NCI-H2081 (cell line): ENCODE results near the gene COMP.
"Not testable (repeated sequence)": the region's sequence is repeated elsewhere in the genome, so short reads cannot be mapped to it uniquely, and the experiment has no call there.

Source experiments
- DNase-seq, 2 experiments: peaks; one replicate each; lab custom pipeline; 2025; lab: John Stamatoyannopoulos, UW

The COMP gene

DNA sequence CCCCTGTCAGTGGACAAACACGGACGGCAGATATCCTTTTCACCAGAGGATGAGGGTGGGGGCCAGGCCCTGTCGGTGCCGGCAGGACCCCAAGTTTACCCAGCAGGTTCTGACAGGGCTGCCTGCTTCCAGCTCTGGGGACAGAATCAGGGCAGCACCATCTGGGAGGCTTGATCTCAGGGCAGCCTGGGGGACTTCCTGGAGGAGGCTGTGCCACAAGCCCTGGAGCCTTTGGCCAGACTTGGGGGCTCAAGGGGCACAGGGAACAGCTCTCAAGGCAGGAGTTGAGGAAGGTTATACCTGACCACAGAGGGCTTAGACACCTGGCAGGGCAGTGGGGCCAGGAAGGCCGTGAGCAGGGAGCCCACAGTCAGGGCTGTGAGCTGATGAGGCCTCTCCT lies 45.2 kb downstream of the COMP start:
- DNase-seq = no peak

DNA sequence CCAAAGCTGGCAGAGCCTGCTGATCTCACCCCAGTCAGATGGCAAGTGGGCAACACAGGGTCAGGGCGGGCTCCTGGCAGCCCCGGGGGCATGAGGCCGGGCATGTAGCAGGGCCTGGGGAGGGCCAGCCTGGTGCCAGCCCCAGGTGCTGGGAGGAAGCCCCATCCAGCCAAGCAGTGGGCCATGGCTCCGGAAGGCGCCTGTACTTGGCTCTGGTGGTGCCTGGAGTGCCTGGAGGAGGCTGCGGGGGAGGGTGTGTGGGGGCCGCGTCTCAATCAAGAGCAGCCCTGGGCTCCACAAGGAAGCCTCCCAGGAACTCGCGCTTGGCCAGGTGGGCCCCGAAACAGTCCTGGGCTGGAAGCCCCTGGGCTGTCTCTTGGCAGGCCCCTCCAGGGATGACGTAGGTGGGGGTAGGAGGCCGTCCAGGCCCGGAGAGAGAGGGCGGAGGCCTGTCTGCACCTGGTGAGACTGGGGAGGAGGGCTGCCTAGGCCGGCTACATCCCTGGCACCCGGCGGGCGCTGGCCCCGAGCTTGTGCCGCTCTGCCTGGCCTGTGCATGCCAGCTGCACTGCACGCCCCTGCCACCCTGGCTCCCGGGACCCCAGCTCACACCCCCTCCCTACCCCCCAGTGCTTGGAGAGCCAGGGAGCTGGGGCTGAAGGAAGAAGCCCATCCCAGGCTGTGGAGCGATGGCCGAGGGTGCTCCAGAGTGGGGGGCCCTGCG lies 45.9 kb downstream of the COMP start:
- no peak for DNase-seq

DNA sequence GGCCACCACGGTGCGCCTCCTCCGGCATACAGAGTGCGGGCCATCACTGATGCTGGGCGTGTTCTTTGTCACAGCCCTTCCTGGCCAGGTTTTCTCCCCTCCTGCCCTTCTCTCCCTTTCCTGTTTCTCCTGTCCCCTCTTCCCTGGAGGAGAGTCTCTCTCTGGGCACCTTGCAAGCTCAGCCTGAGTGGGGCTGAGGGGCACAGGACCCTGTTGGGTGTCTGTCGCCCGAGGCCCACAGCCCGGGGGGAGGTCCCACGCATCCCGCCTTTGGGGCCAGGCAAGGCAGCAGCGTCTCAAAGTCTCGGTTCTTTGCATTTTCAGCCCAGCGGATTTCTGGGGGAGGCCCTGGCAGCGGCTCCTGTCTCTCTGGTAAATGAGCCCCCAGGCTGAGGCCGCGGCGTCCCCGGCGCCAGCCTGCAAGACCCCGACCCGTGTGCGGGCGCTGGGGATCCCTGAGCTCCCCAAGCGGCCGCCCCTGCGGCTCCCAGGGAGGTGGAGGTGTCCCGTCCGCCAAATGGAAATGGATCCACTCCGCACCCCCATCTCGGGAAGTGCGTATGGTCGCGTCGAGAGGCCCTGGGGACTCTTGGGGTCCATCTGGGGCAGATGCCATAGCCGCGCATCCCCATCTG lies 47.2 kb downstream of the COMP start:
- no peak for DNase-seq

DNA sequence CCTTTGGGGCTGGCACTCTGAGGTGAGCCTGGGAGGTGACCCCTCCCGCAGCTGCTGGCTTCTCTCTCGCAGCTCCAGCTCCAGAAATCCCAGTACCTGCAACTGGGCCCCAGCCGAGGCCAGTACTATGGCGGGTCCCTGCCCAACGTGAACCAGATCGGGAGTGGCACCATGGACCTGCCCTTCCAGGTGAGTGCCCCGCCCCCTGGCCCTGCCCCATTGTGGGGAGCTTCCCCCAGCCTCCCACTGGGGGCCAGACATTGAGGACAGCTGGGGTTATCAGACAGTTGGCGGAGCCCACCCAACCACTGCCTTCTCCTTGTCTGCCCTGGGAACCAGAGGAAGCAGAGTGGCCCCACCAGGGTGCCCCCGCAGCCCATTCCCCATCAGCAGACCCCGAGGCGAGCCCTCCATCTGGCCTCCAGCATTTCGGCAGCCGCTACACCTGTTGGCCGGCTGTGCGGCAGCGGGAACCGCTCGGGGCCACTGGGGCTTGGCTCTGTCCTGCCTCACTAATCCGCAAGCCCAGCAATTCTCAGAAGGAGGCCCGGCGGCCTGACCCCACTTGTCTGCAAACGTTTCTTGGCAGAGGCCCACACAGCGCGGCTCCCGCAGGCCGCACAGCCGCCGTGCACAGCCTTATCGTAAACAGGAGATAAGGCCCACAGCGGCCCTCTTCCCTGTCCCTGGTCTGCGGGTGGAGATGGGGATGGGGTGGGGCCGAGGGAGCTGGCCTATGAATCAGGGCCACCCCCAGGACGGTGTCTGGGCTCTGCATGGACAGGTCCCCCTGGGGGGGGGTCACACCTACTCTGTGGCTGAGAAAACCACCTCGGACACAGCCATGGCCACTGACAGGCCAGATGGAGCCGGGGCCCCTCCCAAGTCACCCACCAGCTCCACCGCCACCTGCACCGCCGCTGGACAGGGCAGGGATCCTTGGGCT lies 48.0 kb downstream of the COMP start:
- DNase-seq = no peak

DNA sequence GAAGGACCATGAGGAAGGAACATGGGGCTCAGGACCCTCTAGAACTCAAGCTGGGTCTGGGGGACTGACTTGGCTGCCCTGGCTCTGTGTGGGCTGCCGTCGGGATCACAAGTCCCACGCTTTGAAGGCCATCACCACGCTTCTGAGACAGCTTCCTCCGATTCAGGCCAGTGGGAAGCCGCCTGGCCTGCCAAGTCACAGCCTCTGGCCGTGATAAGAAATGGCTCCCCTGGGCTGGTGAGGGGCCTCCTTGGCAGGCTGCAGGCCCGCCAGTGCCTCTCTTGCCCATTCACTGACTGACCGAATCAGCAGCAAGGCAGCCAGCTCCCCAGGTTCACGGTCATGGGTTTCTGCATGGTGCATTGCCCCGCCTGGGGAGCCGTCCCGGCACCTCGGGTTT lies 48.8 kb downstream of the COMP start:
- DNase-seq = no peak

GRCh38 chr19:18741124-18742121 lies 49.7 kb downstream of the COMP start:
- DNase-seq = peak; percentile 41 to 74

GRCh38 chr19:18738961-18739690 lies 52.0 kb downstream of the COMP start:
- no peak for DNase-seq

- no peak for DNase-seq
Measured at GRCh38 chr19:18737954-18738351, 53.2 kb downstream of the COMP start.

DNA sequence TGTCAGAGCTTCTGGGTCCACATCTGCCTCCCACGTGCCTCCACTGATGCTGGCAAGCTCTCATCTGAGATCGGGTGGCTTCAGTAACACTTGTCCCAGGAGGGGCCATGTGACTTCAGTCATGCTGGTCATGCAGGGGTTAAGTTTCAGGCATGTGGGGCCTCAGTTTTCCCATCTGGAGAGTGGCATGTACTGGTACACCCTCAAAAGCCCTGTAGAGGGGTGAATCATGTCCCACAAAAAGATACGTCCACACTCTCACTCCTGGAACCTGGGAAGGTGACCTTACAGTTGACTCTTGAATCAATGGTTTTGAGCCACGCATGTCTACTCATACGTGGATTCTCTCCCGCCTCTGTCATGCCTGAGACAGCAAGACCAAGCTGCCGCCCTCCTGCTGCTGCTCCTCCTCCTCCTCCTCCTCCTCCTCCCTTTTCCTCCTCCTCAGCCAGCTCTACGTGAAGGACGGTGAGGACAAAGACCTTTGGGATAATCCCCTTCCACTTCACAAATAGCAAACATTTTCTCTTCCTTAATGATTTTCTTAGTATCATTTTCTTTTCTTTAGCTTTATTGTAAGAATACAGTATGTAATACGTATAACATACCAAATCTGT lies 53.7 kb downstream of the COMP start:
- DNase-seq = no peak

GRCh38 chr19:18736415-18737336 lies 54.4 kb downstream of the COMP start:
- no peak for DNase-seq

- DNase-seq = no peak
Measured at GRCh38 chr19:18735752-18736151, 55.4 kb downstream of the COMP start.

DNA sequence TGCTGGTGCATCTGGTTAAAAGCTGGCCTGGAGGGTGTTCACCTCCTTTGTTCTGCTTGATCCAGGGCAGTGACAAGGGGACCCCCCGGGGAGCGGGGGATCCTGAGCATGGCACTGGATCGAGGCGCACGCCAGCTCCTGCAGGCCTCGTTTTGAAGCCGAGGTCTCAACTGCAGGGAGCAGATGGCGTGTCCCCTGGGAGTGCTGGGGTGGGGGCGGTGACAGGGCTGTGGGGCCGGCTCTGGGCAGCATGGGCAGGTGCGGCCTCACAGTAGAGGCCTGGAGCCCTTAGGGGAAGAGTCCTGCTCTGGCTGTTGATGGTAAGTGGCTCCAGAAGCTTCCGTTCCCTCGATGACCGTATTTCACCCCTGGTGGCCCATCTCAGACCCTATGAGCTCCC lies 55.8 kb downstream of the COMP start:
- no peak for DNase-seq

DNA sequence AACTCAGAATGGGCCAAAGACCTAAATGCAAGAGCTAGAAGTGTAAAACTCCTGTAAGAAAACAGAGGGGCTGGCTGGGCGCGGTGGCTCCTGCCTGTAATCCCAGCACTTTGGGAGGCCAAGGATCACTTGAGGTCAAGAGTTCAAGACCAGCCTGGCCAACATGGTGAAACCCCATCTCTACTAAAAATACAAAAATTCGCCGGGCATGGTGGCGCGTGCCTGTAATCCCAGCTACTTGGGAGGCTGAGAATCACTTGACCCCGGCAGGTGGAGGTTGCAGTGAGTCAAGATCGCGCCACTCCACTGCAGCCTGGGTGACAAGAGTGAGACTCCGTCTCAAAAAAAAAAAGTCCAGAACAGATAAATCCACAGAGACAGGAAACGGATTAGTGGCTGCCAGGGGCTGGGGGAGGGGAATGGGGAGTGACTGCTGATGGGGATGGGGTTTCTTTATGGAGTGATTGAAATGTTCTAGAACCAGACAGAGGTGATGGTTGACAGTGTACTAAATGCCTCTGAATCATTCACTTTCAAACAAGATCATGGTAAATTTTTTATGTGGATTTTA lies 57.3 kb downstream of the COMP start:
- not testable (repeated sequence) for DNase-seq

DNA sequence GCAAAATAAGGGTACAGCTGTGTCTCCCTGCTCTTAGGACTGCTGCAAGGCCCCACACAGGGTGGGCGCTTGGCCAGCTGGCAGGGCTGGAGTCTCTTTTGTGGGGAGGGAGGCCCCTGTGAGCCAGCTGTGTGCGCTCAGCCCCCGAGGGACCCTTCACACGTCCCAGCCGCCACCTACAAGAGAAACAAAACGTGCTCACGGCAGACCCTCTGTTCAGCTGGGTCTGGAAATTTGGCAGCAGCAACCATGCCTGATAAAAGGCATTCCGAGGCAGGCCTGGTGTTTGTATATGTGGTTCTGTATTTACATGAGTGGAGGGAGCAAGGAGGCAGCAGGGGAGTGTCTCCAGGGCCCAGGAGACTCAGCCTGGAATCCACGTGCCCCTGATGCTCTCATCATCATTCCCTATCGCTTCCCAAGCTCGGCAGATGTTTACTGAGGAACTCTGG lies 57.9 kb downstream of the COMP start:
- peak; percentile 28 for DNase-seq
